H1 (cell line): ENCODE results near the gene STRIT1. TPM values are rescaled to one million over a fixed set of nuclear protein-coding genes. Genes with fewer than 3 reads are reported as not detected.

Experiments
- CTCF ChIA-PET: fragments of 300-600 bp; sonication (Branson Sonifier 250); formaldehyde crosslinking; loops from one replicate; lab custom pipeline; 2021; ENCODE audit not compliant: partially characterized antibody; lab: Charles Lee
- POLR2A ChIA-PET: fragments of 300-600 bp; sonication (Branson Sonifier 250); formaldehyde crosslinking; loops from one replicate; lab custom pipeline; 2021; ENCODE audit warnings: inconsistent platforms; ENCODE audit not compliant: partially characterized antibody; lab: Charles Lee
- DNase-seq, 2 experiments: peaks; one replicate each; pipeline versions ENCODE4 v3.0.0 to v3.0.0-alpha.2; 2010 to 2022; ENCODE audit warnings: low spot score in 2 of 2, low read depth in 1 of 2, mixed read lengths in 1 of 2
- FAIRE-seq: peaks from 2 replicates; lab custom pipeline; 2011; peaks lifted over from hg19 to GRCh38; lab: Jason Lieb, UNC
- H2AFZ ChIP-seq: 2 replicates; pipeline ENCODE4 v1.8.1; 2012; ENCODE audit warnings: low read length, inconsistent platforms
- H2AK5ac ChIP-seq: 2 replicates; pipeline ENCODE4 v1.6.1; 2013; ENCODE audit warnings: low read depth, low read length
- H2BK120ac ChIP-seq: replicated peaks from 2 replicates; pipeline ENCODE3; 2013; ENCODE audit warnings: low read depth, low read length, inconsistent platforms
- H2BK12ac ChIP-seq: 2 replicates; pipeline ENCODE4 v1.6.1; 2013; ENCODE audit warnings: low read depth, low read length
- H2BK15ac ChIP-seq: 2 replicates; pipeline ENCODE4 v1.6.1; 2013; ENCODE audit warnings: low read length
- H2BK20ac ChIP-seq: 2 replicates; pipeline ENCODE4 v1.6.1; 2013; ENCODE audit warnings: low read length
- H2BK5ac ChIP-seq: 2 replicates; pipeline ENCODE4 v1.6.1; 2013; ENCODE audit warnings: low read depth, low read length
- H3K14ac ChIP-seq: 2 replicates; pipeline ENCODE4 v1.6.1; 2013; ENCODE audit warnings: inconsistent platforms; ENCODE audit not compliant: insufficient read length
- H3K18ac ChIP-seq: 2 replicates; pipeline ENCODE4 v1.6.1; 2013; ENCODE audit warnings: low read length; ENCODE audit errors: extremely low read depth
- H3K23ac ChIP-seq: 2 replicates; pipeline ENCODE4 v1.6.1; 2013; ENCODE audit warnings: inconsistent platforms; ENCODE audit not compliant: insufficient read length
- H3K23me2 ChIP-seq: 2 replicates; pipeline ENCODE4 v1.6.1; 2013; ENCODE audit warnings: low read depth, low read length
- H3K27ac ChIP-seq: 2 replicates; pipeline ENCODE4 v1.6.1; 2011; ENCODE audit warnings: low read depth, low read length, inconsistent platforms
- H3K27me3 ChIP-seq, 4 experiments: replicated peaks in 1 of 4; 1 replicate in 1 of 4; 2 replicates in 3 of 4; pipeline versions ENCODE4 v1.6.1 to v1.8.1; 2011 to 2013; ENCODE audit warnings: low read length in 3 of 4, mild to moderate bottlenecking in 3 of 4, inconsistent platforms in 2 of 4, mixed read lengths in 2 of 4, moderate library complexity in 1 of 4; ENCODE audit not compliant: control insufficient read depth in 3 of 4, insufficient read depth in 3 of 4; ENCODE audit errors: extremely low read depth in 1 of 4
- H3K36me3 ChIP-seq, 4 experiments: 2 replicates each; pipeline versions ENCODE4 v1.6.1 to v1.8.1; 2011 to 2013; ENCODE audit warnings: mild to moderate bottlenecking in 4 of 4, low read length in 3 of 4, moderate library complexity in 2 of 4, control low read depth in 1 of 4, inconsistent platforms in 1 of 4; ENCODE audit not compliant: insufficient read depth in 4 of 4, control insufficient read depth in 2 of 4
- H3K4ac ChIP-seq: replicated peaks from 2 replicates; pipeline ENCODE3; 2013; ENCODE audit warnings: low read length, low read depth, mixed read lengths, inconsistent platforms; ENCODE audit not compliant: insufficient read length
- H3K4me1 ChIP-seq, 4 experiments: replicated peaks in 1 of 4; 1 replicate in 1 of 4; 2 replicates in 3 of 4; pipeline versions ENCODE4 v1.6.1 to v1.8.1; 2011 to 2013; ENCODE audit warnings: low read length in 3 of 4, inconsistent platforms in 2 of 4, mixed read lengths in 1 of 4; ENCODE audit not compliant: insufficient read depth in 4 of 4, control insufficient read depth in 3 of 4
- H3K4me2 ChIP-seq, 2 experiments: 2 replicates each; pipeline versions ENCODE4 v1.6.1 to v1.8.1; 2011 to 2013; ENCODE audit warnings: low read depth in 2 of 2, low read length in 2 of 2, control low read depth in 1 of 2, inconsistent platforms in 1 of 2, mild to moderate bottlenecking in 1 of 2; ENCODE audit not compliant: insufficient read depth in 1 of 2
- H3K4me3 ChIP-seq, 4 experiments: fragments of 200-600, 300-600 bp in 1 of 4; sonication (generic), shearing (Covaris generic), sonication (Bioruptor Twin) in 1 of 4; 2 replicates each; pipeline versions ENCODE4 v1.5.1 to v1.8.1; 2011 to 2016; ENCODE audit warnings: low read length in 4 of 4, low read depth in 3 of 4, control low read depth in 2 of 4, inconsistent platforms in 2 of 4, mild to moderate bottlenecking in 2 of 4, mixed read lengths in 1 of 4, moderate library complexity in 1 of 4; ENCODE audit not compliant: insufficient read depth in 2 of 4; ENCODE audit errors: extremely low read depth in 1 of 4
- H3K56ac ChIP-seq: replicated peaks from 2 replicates; pipeline ENCODE3; 2013; ENCODE audit warnings: low read depth, mild to moderate bottlenecking, mixed read lengths, low read length, inconsistent platforms; ENCODE audit not compliant: insufficient read length
- H3K79me1 ChIP-seq: 2 replicates; pipeline ENCODE4 v1.6.1; 2013; ENCODE audit warnings: low read depth, low read length, control low read depth
- H3K79me2 ChIP-seq, 2 experiments: 2 replicates each; pipeline versions ENCODE4 v1.6.1 to v1.8.1; 2012 to 2013; ENCODE audit warnings: low read length in 2 of 2, mild to moderate bottlenecking in 2 of 2, inconsistent platforms in 1 of 2; ENCODE audit not compliant: insufficient read depth in 2 of 2, control insufficient read depth in 1 of 2
- H3K9ac ChIP-seq, 4 experiments: replicated peaks in 1 of 4; 1 replicate in 1 of 4; 2 replicates in 3 of 4; pipeline versions ENCODE4 v1.6.1 to v1.8.1; 2011 to 2013; ENCODE audit warnings: low read depth in 3 of 4, low read length in 3 of 4, control low read depth in 2 of 4, mild to moderate bottlenecking in 2 of 4, moderate library complexity in 2 of 4, inconsistent platforms in 1 of 4; ENCODE audit errors: extremely low read depth in 1 of 4
- H3K9me3 ChIP-seq, 2 experiments: 2 replicates each; pipeline versions ENCODE4 v1.6.1 to v1.8.1; 2012 to 2013; ENCODE audit warnings: mild to moderate bottlenecking in 2 of 2, moderate library complexity in 2 of 2, control low read depth in 1 of 2, inconsistent platforms in 1 of 2, low read depth in 1 of 2, low read length in 1 of 2, mixed read lengths in 1 of 2; ENCODE audit not compliant: insufficient read depth in 2 of 2
- H4K20me1 ChIP-seq, 2 experiments: replicated peaks in 1 of 2; 2 replicates each; pipeline versions ENCODE3 to v1.8.1; 2011 to 2013; ENCODE audit warnings: inconsistent platforms in 2 of 2, low read length in 2 of 2, mild to moderate bottlenecking in 1 of 2; ENCODE audit not compliant: insufficient read depth in 2 of 2, control insufficient read depth in 1 of 2
- H4K5ac ChIP-seq: 2 replicates; pipeline ENCODE4 v1.6.1; 2013; ENCODE audit warnings: low read length, low read depth, mixed read lengths, inconsistent platforms; ENCODE audit not compliant: insufficient read length
- H4K8ac ChIP-seq: 2 replicates; pipeline ENCODE4 v1.8.0; 2013; ENCODE audit warnings: mild to moderate bottlenecking, moderate library complexity, low read length, inconsistent platforms; ENCODE audit not compliant: insufficient read depth; ENCODE audit errors: extremely low read depth
- H4K91ac ChIP-seq: replicated peaks from 2 replicates; pipeline ENCODE3; 2013; ENCODE audit warnings: low read length, mixed read lengths, inconsistent platforms; ENCODE audit not compliant: insufficient read length
- BCL11A ChIP-seq, 2 experiments: IDR thresholded peaks; one replicate each; pipeline ENCODE4 v1.6.1; 2011; ENCODE audit warnings: low read depth in 2 of 2, low read length in 2 of 2, mild to moderate bottlenecking in 2 of 2
- BRCA1 ChIP-seq: IDR thresholded peaks from 2 replicates; pipeline ENCODE4 v1.6.1; 2012; ENCODE audit warnings: low read depth, low read length, improper control_type of control experiment
- CTBP2 ChIP-seq: IDR thresholded peaks from 2 replicates; pipeline ENCODE4 v1.7.0; 2011; ENCODE audit warnings: borderline replicate concordance, mild to moderate bottlenecking, moderate library complexity, mixed read lengths, low read length; ENCODE audit not compliant: insufficient read depth, insufficient read length
- EGR1 ChIP-seq: IDR thresholded peaks from 2 replicates; pipeline ENCODE4 v1.6.1; 2011; ENCODE audit warnings: low read depth, low read length, borderline replicate concordance
- EZH2 ChIP-seq: fragments of 200-600 bp; sonication (generic); IDR thresholded peaks from 2 replicates; pipeline ENCODE4 v1.7.1; 2012; ENCODE audit warnings: low read depth, mild to moderate bottlenecking, moderate library complexity, low read length, inconsistent platforms; ENCODE audit not compliant: severe bottlenecking
- FOSL1 ChIP-seq: IDR thresholded peaks from 2 replicates; pipeline ENCODE4 v1.6.1; 2011; ENCODE audit warnings: mild to moderate bottlenecking, low read depth, low read length, moderate library complexity; ENCODE audit not compliant: insufficient read depth
- GABPA ChIP-seq: IDR thresholded peaks from 2 replicates; pipeline ENCODE4 v1.6.1; 2011; ENCODE audit warnings: mild to moderate bottlenecking, low read length, moderate library complexity, borderline replicate concordance; ENCODE audit not compliant: insufficient read depth
- KDM1A ChIP-seq: fragments of 200-600, 300-600 bp; sonication (generic); IDR thresholded peaks from 2 replicates; pipeline ENCODE4 v1.7.1; 2016; ENCODE audit warnings: mild to moderate bottlenecking, low read length, borderline replicate concordance
- RBBP5 ChIP-seq: IDR thresholded peaks from 2 replicates; pipeline ENCODE4 v1.7.1; 2012; ENCODE audit warnings: low read depth, mild to moderate bottlenecking, inconsistent platforms, low read length, moderate library complexity, borderline replicate concordance
- RNF2 ChIP-seq: fragments of 200-900, 300-1000 bp; sonication (generic); IDR thresholded peaks from 2 replicates; pipeline ENCODE4 v1.7.1; 2016; ENCODE audit warnings: borderline replicate concordance, low read depth, mild to moderate bottlenecking, antibody characterized with exemption, low read length; ENCODE audit not compliant: poor library complexity, severe bottlenecking; ENCODE audit errors: missing control alignments
- SIRT6 ChIP-seq: IDR thresholded peaks from one replicate; pipeline ENCODE4 v1.7.1; 2012; ENCODE audit warnings: low read length, inconsistent platforms
- SP1 ChIP-seq: IDR thresholded peaks from 2 replicates; pipeline ENCODE4 v1.6.1; 2011; ENCODE audit warnings: low read depth, low read length
- SRF ChIP-seq: IDR thresholded peaks from 2 replicates; pipeline ENCODE4 v1.6.1; 2011; ENCODE audit warnings: mild to moderate bottlenecking, low read depth, low read length, moderate library complexity
- SUZ12 ChIP-seq: fragments of 200-600 bp; sonication (generic); IDR thresholded peaks from 2 replicates; pipeline ENCODE4 v1.6.1; 2012; ENCODE audit warnings: mild to moderate bottlenecking, inconsistent platforms, low read length, moderate library complexity, mixed read lengths
- TBP ChIP-seq: IDR thresholded peaks from 2 replicates; pipeline ENCODE4 v1.6.1; 2011; ENCODE audit warnings: low read depth, low read length, improper control_type of control experiment
- ZNF274 ChIP-seq: IDR thresholded peaks from 2 replicates; pipeline ENCODE4 v1.7.0; 2012; ENCODE audit warnings: low read length, borderline replicate concordance; ENCODE audit errors: extremely low read depth
- polyA plus RNA-seq, 7 experiments: library from polyadenylated mRNA; depleted of rRNA in 3 of 7; stranded (reverse) in 5 of 7; unstranded in 2 of 7; fragments of >200 nt in 5 of 7; fragments of 200-250 nt in 2 of 7; gene quantifications; 1 replicate in 5 of 7; 2 replicates in 1 of 7; 4 replicates in 1 of 7; pipeline versions ENCODE4 v1.2.1 to v1.2.3, GENCODE V29; 2011 to 2013; ENCODE audit warnings: missing spikeins in 2 of 7, mixed read lengths in 2 of 7
- total RNA-seq: library from RNA; stranded (reverse); fragmentation: NEBNext Ultra II Directional; extraction: Animal tissue kit (Norgen Biotek cat#: 25700); gene quantifications from 2 replicates; pipeline ENCODE4 v1.2.1, GENCODE V29; 2021

The STRIT1 gene
- total and polyA plus RNA-seq, 2 of the 8 experiments (the other 6 are each of a cell fraction or from before 2014, with no cell fraction given): 0.15 to 0.47 TPM

- CTCF ChIA-PET: interaction anchor here (0.7 to 6.2 kb wide), 8 partner anchors 18 to 417 kb away, joined by 3 to 37 read pairs (median 4); no protein-coding TSS in a partner anchor
- no peak for TF ChIP-seq BRCA1
- no peak for TF ChIP-seq GABPA
- TF ChIP-seq KDM1A: no peak
- TF ChIP-seq FOSL1: no peak
- no peak for TF ChIP-seq SUZ12
- no peak for TF ChIP-seq EZH2
- no peak for TF ChIP-seq TBP
- TF ChIP-seq EGR1: no peak
- TF ChIP-seq CTBP2: no peak
- TF ChIP-seq ZNF274: no peak
- TF ChIP-seq BCL11A (IDR thresholded peaks at IDR 0.05; ENCODE audit: low read depth in 2 of 2, low read length in 2 of 2): no peak
- no peak for TF ChIP-seq SIRT6
- TF ChIP-seq SP1: no peak
- no peak for TF ChIP-seq RBBP5
- no peak for TF ChIP-seq RNF2
- TF ChIP-seq SRF: no peak
Observed at GRCh38 chr3:155320934-155321333, 27.5 kb upstream of the STRIT1 start.

More at GRCh38 chr3:155320934-155321333, 27.5 kb upstream of the STRIT1 start:
- Histone ChIP-seq H3K79me2 (no peaks in the 10 kb centered on the region), H2BK5ac (no peak overlapping the region), H3K4me2 (no peak overlapping the region), H4K8ac (no peak overlapping the region), H2BK120ac (no peak overlapping the region), H3K14ac (no peak overlapping the region), H2AFZ (no peak overlapping the region), H3K4me1 (no peaks in the 10 kb centered on the region), H3K4me3 (no peak overlapping the region), H3K9ac (no peak overlapping the region), H2BK15ac (no peak overlapping the region), H4K20me1 (no peaks in the 10 kb centered on the region), H4K91ac (no peak overlapping the region), H2BK20ac (no peak overlapping the region), H3K4ac (no peak overlapping the region), H2BK12ac (no peak overlapping the region), H3K79me1 (no peaks in the 10 kb centered on the region), H3K23ac (no peak overlapping the region), H2AK5ac (no peak overlapping the region), H4K5ac (no peak overlapping the region), H3K56ac (no peak overlapping the region), H3K9me3 (no peaks in the 10 kb centered on the region), H3K23me2 (0 out of 2 replicates have a peak, but pooled peaks cover 2% of the 10 kb centered on the region), H3K27ac (no peak overlapping the region), H3K27me3 (no peaks in the 10 kb centered on the region), H3K36me3 (no peaks in the 10 kb centered on the region), H3K18ac (no peak overlapping the region)
- FAIRE-seq: no peak
- no peak for DNase-seq
- POLR2A ChIA-PET: no interaction called here
